Breast epithelium (tissue), 4 donors: Measurements from ENCODE around the gene SPTY2D1. TPM values are rescaled to one million over a fixed set of nuclear protein-coding genes. Genes with fewer than 3 reads are reported as not detected.

ENCODE experiments used
- DNase-seq, 2 donors: peaks; one replicate each; pipeline ENCODE4 v3.0.0-alpha.2; 2019; ENCODE audit warnings: low spot score in 2 of 2
- H3K27ac ChIP-seq, 2 donors: fragments of 200-600 bp; sonication (generic) in 1 of 2; one replicate each; pipeline ENCODE4 v1.5.1; 2016 to 2019; ENCODE audit warnings: mild to moderate bottlenecking in 1 of 2
- H3K27me3 ChIP-seq, 2 donors: fragments of 200-600 bp; sonication (generic) in 1 of 2; one replicate each; pipeline versions ENCODE4 v1.5.1 to v1.6.0; 2017 to 2019; ENCODE audit warnings: control low read depth in 1 of 2, mild to moderate bottlenecking in 1 of 2
- H3K36me3 ChIP-seq: fragments of 200-600 bp; one replicate; pipeline ENCODE4 v1.5.1; 2019
- H3K4me1 ChIP-seq, 2 donors: fragments of 200-600 bp; sonication (generic); one replicate each; pipeline ENCODE4 v1.5.1; 2016 to 2019; ENCODE audit warnings: control low read depth in 1 of 2
- H3K4me3 ChIP-seq, 3 donors: fragments of 200-600 bp; sonication (generic); 1 replicate in 2 of 3; 2 replicates in 1 of 3; pipeline ENCODE4 v1.5.1; 2016 to 2019; ENCODE audit warnings: mild to moderate bottlenecking in 3 of 3, moderate library complexity in 2 of 3
- H3K9me3 ChIP-seq, 2 donors: fragments of 200-600 bp; sonication (generic) in 1 of 2; one replicate each; pipeline ENCODE4 v1.5.1; 2016 to 2019; ENCODE audit warnings: control low read depth in 1 of 2
- CTCF ChIP-seq, 3 donors: fragments of 450-650 bp; IDR thresholded peaks; one replicate each; pipeline ENCODE4 v1.5.1; 2016 to 2017; ENCODE audit warnings: antibody characterized with exemption in 3 of 3, mild to moderate bottlenecking in 3 of 3, moderate library complexity in 3 of 3
- POLR2A ChIP-seq: fragments of 450-650 bp; IDR thresholded peaks from one replicate; pipeline ENCODE4 v1.6.1; 2016; ENCODE audit warnings: antibody characterized with exemption, mild to moderate bottlenecking, moderate library complexity
- POLR2AphosphoS5 ChIP-seq, 3 donors: sonication (generic); formaldehyde crosslinking; IDR thresholded peaks; one replicate each; pipeline ENCODE4 v1.6.1; 2017; ENCODE audit warnings: antibody characterized with exemption in 3 of 3
- intact Hi-C: fragments of 100-400 bp; cut with DNase I; formaldehyde crosslinking; loops from one replicate; pipeline ENCODE4 v1.15.1; 2023; ENCODE audit warnings: low total_unique reads
- total RNA-seq, 3 donors: library from RNA; depleted of rRNA; stranded (reverse); fragments of >200 nt; gene quantifications; one replicate each; pipeline ENCODE4 v1.1.0, GENCODE V29; 2016

The SPTY2D1 gene
- total RNA-seq, 3 donors from 2014 or later: 19.5 to 30.6 (median 27.5) TPM

- no peaks in the 10 kb centered on the region for H3K27me3 ChIP-seq
- DNase-seq: no peak
- TF ChIP-seq POLR2A: no peak
- no peak for TF ChIP-seq POLR2AphosphoS5 (IDR thresholded peaks at IDR 0.05)
- TF ChIP-seq CTCF (IDR thresholded peaks at IDR 0.05): no peak
- H3K27ac ChIP-seq: no peak overlapping the region
- H3K9me3 ChIP-seq: no peaks in the 10 kb centered on the region
- H3K4me3 ChIP-seq: peak overlapping the region; percentile 76 to 93 (median 87)
- H3K4me1 ChIP-seq: peaks cover 0 to 11% of the 10 kb centered on the region in 2 donors
- H3K36me3 ChIP-seq: no peaks in the 10 kb centered on the region
- intact Hi-C loops: loop anchor here (5.0 kb wide), 1 partner anchor 819 kb away; no protein-coding TSS in a partner anchor
These were observed 1.3 kb downstream of the SPTY2D1 start for GRCh38 chr11:18632841-18633240.

- no peak overlapping the region for H3K27ac ChIP-seq
- intact Hi-C loops: no loop called here
- no peaks in the 10 kb centered on the region for H3K27me3 ChIP-seq
- H3K36me3 ChIP-seq: no peaks in the 10 kb centered on the region
- H3K4me3 ChIP-seq: no peak overlapping the region
- no peaks in the 10 kb centered on the region for H3K4me1 ChIP-seq
- H3K9me3 ChIP-seq: no peaks in the 10 kb centered on the region
- DNase-seq: no peak
- no peak for TF ChIP-seq POLR2A
These were observed 10.0 kb downstream of the SPTY2D1 start for GRCh38 chr11:18624161-18624560.

GRCh38 chr11:18623707-18624106 is 10.4 kb downstream of the SPTY2D1 start:
- TF ChIP-seq CTCF (IDR thresholded peaks at IDR 0.05): no peak
- TF ChIP-seq POLR2A: no peak
- Histone ChIP-seq H3K4me1 (no peaks in the 10 kb centered on the region), H3K9me3 (no peaks in the 10 kb centered on the region), H3K27me3 (no peaks in the 10 kb centered on the region), H3K27ac (no peak overlapping the region), H3K36me3 (no peaks in the 10 kb centered on the region), H3K4me3 (no peak overlapping the region)
- DNase-seq: no peak
- intact Hi-C loops: no loop called here

- intact Hi-C loops: no loop called here
These were observed 15.7 kb downstream of the SPTY2D1 start for GRCh38 chr11:18618342-18619025.

DNA sequence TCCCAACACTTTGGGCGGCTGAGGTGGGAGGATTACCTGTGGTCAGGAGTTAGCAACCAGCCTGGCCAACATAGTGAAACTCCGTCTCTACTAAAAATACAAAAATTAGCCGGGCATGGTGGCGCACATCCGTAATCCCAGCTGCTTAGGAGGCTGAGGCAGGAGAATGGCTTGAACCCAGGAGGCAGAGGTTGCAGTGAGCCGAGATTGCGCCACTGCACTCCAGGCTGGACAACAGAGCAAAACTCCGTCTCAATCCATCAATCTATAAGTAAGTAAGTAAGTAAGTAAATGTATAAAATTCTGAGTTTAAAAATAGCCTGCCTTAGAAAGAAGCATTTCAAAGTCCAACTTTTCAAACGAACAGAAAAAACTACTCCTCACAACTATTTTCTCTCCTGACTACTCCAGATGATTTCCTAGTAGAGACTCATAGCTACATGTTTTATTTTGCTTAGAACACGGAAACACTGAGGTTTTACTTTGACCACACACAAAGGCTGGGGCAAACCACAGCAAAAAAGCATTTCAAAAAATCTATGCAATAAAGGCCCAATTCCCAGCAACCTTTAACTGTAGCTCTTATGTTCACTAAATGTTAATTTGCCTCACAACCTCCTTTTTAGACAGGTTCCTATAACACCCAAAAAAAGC is 16.3 kb downstream of the SPTY2D1 start:
- Histone ChIP-seq H3K9me3 (no peaks in the 10 kb centered on the region), H3K27me3 (no peaks in the 10 kb centered on the region), H3K4me3 (no peak overlapping the region), H3K4me1 (no peaks in the 10 kb centered on the region), H3K27ac (peak overlapping the region in 1 of 2 donors; percentile 17), H3K36me3 (peaks cover 6% of the 10 kb centered on the region)
- TF ChIP-seq POLR2AphosphoS5 (IDR thresholded peaks at IDR 0.05) (no peak), CTCF (IDR thresholded peaks at IDR 0.05) (no peak), POLR2A (no peak)
- intact Hi-C loops: no loop called here
- DNase-seq: no peak

More at GRCh38 chr11:18618342-18619025, 15.7 kb downstream of the SPTY2D1 start:
- no peak for DNase-seq
- H3K4me3 ChIP-seq: no peak overlapping the region
- TF ChIP-seq POLR2AphosphoS5 (IDR thresholded peaks at IDR 0.05): no peak
- TF ChIP-seq CTCF (IDR thresholded peaks at IDR 0.05): no peak
- no peak for TF ChIP-seq POLR2A
- no peaks in the 10 kb centered on the region for H3K4me1 ChIP-seq
- H3K27me3 ChIP-seq: no peaks in the 10 kb centered on the region
- H3K9me3 ChIP-seq: no peaks in the 10 kb centered on the region
- peak overlapping the region; percentile 0 to 17 for H3K27ac ChIP-seq
- peaks cover 6% of the 10 kb centered on the region for H3K36me3 ChIP-seq
